ENCODE measurements around the gene CCDC174. TPM values are rescaled to one million over a fixed set of nuclear protein-coding genes. Genes with fewer than 3 reads are reported as not detected.

Gene CCDC174
- polyA plus RNA-seq, 1 experiment = 13.9 TPM

DNA sequence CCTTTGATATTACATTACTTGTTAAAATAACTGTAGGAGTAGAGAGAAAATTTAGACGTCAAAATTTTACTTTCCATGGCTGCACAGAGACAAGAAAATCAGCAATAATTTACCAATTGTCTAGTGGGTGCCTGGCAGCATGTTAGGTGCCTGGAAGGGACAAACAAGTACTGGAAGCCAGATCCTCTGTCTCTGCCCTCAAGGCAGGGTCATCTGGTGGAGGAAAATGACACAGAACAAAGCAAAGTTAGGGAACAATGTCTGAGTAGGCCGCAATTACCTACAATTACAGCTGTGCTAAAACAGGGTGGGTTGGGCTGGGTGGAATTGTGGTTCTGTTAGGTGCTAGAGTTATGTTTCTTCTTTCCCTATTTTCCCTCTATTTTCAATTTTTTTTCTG is 7.4 kb downstream of the CCDC174 start:
- DNase-seq (ENCODE audit: low read depth, low spot score) = no peak
- H3K27ac ChIP-seq (ENCODE audit: low read depth, low read length) = no peak overlapping the region
- H3K27me3 ChIP-seq (ENCODE audit: control insufficient read depth, insufficient read depth, low read length) = no peaks in the 10 kb centered on the region
- H3K9me3 ChIP-seq (ENCODE audit: control insufficient read depth, insufficient read depth, low read length) = no peaks in the 10 kb centered on the region
- no peak overlapping the region for H3K4me3 ChIP-seq (ENCODE audit: low read depth, low read length)
- TF ChIP-seq, protein P1, sequence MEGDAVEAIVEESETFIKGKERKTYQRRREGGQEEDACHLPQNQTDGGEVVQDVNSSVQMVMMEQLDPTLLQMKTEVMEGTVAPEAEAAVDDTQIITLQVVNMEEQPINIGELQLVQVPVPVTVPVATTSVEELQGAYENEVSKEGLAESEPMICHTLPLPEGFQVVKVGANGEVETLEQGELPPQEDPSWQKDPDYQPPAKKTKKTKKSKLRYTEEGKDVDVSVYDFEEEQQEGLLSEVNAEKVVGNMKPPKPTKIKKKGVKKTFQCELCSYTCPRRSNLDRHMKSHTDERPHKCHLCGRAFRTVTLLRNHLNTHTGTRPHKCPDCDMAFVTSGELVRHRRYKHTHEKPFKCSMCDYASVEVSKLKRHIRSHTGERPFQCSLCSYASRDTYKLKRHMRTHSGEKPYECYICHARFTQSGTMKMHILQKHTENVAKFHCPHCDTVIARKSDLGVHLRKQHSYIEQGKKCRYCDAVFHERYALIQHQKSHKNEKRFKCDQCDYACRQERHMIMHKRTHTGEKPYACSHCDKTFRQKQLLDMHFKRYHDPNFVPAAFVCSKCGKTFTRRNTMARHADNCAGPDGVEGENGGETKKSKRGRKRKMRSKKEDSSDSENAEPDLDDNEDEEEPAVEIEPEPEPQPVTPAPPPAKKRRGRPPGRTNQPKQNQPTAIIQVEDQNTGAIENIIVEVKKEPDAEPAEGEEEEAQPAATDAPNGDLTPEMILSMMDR (IDR thresholded peaks at IDR 0.05; ENCODE audit: low read depth, low read length) = no peak
- CTCF ChIA-PET = interaction anchor here (2.1 kb wide), 1 partner anchor 14 kb away, joined by 7 read pairs; no protein-coding TSS in a partner anchor
- POLR2A ChIA-PET = no interaction called here

DNA sequence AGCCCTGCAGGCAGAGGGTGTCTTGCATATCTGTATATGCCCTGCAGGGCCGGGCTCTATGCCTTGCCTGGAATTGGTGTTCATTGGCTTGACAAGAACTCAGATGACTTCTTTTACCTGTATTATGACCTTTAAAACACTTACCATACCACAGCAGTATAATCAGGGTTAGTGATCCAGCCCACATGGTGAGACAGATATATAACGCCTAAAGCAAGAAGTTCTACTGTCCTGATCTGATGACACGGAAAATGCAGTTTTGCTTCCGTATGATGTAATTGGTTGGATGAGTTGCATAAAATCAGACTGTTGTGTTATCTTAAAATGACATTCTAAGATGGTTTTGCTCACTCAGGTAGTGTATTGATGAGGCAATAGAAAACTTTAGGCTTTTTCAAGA is 9.4 kb downstream of the CCDC174 start:
- ChIA-PET CTCF (interaction anchor here (1.5 to 2.1 kb wide), 2 partner anchors 12 to 457 kb away, joined by 3 to 7 read pairs; no protein-coding TSS in a partner anchor), POLR2A (no interaction called here)
- Histone ChIP-seq H3K9me3 (ENCODE audit: control insufficient read depth, insufficient read depth, low read length) (no peaks in the 10 kb centered on the region), H3K27me3 (ENCODE audit: control insufficient read depth, insufficient read depth, low read length) (no peaks in the 10 kb centered on the region), H3K4me3 (ENCODE audit: low read depth, low read length) (no peak overlapping the region), H3K27ac (ENCODE audit: low read depth, low read length) (no peak overlapping the region)
- TF ChIP-seq, protein P1 (IDR thresholded peaks at IDR 0.05; ENCODE audit: low read depth, low read length) = no peak
- DNase-seq (ENCODE audit: low read depth, low spot score) = no peak

DNA sequence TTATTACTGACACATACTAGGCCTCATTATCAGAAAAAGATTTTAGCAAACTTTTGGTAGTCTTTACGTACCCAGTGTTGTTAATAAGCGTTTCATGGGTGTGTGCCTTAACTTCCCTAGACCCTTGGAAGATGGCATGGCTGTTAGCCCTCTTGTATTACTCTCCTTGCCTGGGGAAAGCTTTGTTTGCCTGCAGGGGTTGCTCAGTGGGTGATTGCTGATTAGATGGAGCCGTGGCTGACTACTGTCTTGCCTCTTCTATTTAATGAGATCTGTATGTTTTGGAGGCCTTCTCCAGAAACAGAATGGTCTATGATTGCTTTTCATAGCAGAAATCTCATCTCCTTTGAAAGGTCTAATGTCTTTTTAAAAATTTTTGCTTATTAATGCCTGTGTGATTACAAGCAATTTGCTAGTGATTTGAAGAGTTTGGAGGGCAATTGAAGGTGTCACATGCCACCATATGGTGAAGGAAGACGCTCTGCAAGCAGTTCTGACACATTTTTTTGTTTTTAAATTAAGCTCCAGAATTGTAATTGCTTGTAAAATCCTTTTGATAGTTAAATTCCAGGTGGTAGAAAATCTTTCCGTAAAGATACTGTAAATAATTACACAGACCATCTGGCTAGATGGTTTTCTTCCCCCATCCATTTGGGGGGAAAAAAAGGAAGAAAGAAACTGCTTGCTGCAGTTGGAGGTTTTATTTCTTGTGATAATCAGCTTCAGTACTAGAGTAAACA is 12.0 kb downstream of the CCDC174 start:
- TF ChIP-seq, protein P1 (IDR thresholded peaks at IDR 0.05; ENCODE audit: low read depth, low read length) = no peak
- H3K9me3 ChIP-seq (ENCODE audit: control insufficient read depth, insufficient read depth, low read length) = no peaks in the 10 kb centered on the region
- no peak overlapping the region for H3K27ac ChIP-seq (ENCODE audit: low read depth, low read length)
- ChIA-PET POLR2A (no interaction called here), CTCF (interaction anchor here (1.0 kb wide), 1 partner anchor 767 kb away, joined by 3 read pairs; no protein-coding TSS in a partner anchor)
- no peak for DNase-seq (ENCODE audit: low read depth, low spot score)
- H3K27me3 ChIP-seq (ENCODE audit: control insufficient read depth, insufficient read depth, low read length) = no peaks in the 10 kb centered on the region
- no peak overlapping the region for H3K4me3 ChIP-seq (ENCODE audit: low read depth, low read length)

DNA sequence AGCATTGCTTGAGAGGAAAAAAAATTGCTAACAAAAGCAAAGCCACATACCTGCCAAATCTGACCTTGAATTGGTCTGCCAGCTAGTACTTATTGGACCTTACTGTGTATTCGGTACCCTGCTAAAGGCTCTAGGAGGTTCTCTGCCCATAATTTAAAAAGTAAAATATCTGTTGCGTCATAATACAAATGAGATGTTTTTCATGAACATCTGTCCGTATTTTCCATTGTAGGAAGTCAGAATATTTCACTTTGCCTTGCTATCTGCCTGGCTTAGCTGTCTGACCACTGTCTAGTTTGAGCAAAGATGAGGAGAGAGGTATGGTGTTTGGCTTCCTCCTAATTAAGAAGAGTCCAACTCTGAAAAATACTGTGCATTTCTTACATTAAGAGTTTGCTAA is 12.6 kb downstream of the CCDC174 start:
- Histone ChIP-seq H3K27ac (ENCODE audit: low read depth, low read length) (no peak overlapping the region), H3K9me3 (ENCODE audit: control insufficient read depth, insufficient read depth, low read length) (no peaks in the 10 kb centered on the region), H3K27me3 (ENCODE audit: control insufficient read depth, insufficient read depth, low read length) (no peaks in the 10 kb centered on the region), H3K4me3 (ENCODE audit: low read depth, low read length) (no peak overlapping the region)
- POLR2A ChIA-PET = no interaction called here
- CTCF ChIA-PET = interaction anchor here (0.6 to 1.5 kb wide), 4 partner anchors 61 to 768 kb away, joined by 3 to 5 read pairs (median 3); no protein-coding TSS in a partner anchor
- DNase-seq (ENCODE audit: low read depth, low spot score) = no peak
- TF ChIP-seq, protein P1 (IDR thresholded peaks at IDR 0.05; ENCODE audit: low read depth, low read length) = no peak

DNA sequence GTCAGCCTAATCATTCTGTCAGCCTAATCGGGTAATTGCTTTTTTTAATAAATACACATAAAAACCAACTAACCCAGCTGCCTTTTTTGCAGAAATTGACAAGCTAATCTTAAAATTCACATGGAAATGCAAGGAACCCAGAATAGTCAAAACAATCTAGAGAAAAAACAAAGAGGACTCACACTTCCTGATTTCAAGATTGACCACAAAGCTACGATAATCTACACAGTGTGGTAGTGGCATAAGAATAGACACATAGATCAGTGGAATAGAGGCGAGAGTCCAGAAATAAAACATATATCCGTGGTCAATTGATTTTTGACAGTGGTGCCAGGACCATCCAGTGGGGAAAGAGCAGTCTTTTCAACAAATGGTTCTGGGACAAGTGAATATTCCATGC is 21.0 kb downstream of the CCDC174 start:
- no peak overlapping the region for H3K27ac ChIP-seq (ENCODE audit: low read depth, low read length)
- no peaks in the 10 kb centered on the region for H3K27me3 ChIP-seq (ENCODE audit: control insufficient read depth, insufficient read depth, low read length)
- CTCF ChIA-PET = interaction anchor here (0.7 to 7.1 kb wide), 10 partner anchors 13 to 274 kb away, joined by 3 to 127 read pairs (median 6); partner anchors contain the start of gene CCDC174
- no peak for DNase-seq (ENCODE audit: low read depth, low spot score)
- TF ChIP-seq, protein P1 (IDR thresholded peaks at IDR 0.05; ENCODE audit: low read depth, low read length) = no peak
- POLR2A ChIA-PET = no interaction called here
- no peak overlapping the region for H3K4me3 ChIP-seq (ENCODE audit: low read depth, low read length)
- no peaks in the 10 kb centered on the region for H3K9me3 ChIP-seq (ENCODE audit: control insufficient read depth, insufficient read depth, low read length)
